Measurements from ENCODE around the gene GJB3.

Gene GJB3

DNA sequence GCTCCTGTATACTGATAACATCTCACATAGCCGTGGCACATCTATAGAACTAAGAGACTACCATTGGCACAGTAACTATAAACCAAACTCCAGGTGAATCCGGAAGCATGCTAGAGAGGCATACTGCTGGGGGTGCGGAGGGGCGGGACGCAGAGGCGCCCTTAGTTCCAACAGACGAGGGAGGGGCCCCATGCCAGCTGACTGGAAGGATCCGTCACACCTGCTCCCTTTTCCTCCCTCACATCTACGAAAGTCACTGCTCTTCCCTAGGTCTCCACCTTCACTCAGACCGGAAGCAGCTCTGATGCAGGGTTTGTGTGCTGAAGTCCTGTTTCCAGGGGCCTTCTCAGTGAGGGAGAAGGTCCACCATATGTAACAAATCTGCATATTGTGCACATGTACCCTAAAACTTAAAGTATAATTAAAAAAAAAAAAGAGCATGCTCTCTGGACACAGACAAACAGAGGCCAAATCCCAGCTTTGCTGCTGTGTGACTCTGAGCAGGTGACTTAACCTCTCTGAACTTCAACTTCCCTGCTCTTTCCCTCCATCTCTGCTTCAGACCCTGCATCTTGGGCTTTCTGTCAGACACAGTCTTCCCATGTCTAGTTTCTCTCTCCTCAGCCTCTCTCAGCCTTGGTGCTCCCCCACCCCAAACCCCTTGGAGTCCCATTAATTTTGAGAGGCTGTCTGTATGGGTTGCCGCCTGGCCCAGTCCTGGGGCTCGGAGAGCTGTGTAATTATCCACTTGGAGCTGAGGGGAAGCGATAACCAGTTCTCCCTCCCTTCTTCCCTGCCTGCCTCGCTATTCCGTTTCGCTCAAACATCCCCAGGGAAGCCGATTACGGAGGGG is 34.0 kb upstream of the GJB3 start:
- no peak overlapping the region for H3K9ac ChIP-seq (ENCODE audit: low read depth, low read length)
- H3K4me1 ChIP-seq (ENCODE audit: insufficient read depth, low read length), result peaks cover 8% of the 10 kb centered on the region
- H3K9me3 ChIP-seq (ENCODE audit: insufficient read depth, low read depth, low read length), result no peaks in the 10 kb centered on the region
- H3K4me3 ChIP-seq (ENCODE audit: low read length), result no peak overlapping the region
- H3K27me3 ChIP-seq (ENCODE audit: insufficient read depth, low read length), result peaks cover 6% of the 10 kb centered on the region
- 85% methylated on average over 13 of the region's 18 CpGs for WGBS
- no peak overlapping the region for H3K27ac ChIP-seq (ENCODE audit: low read depth, low read length)
- H3K36me3 ChIP-seq (ENCODE audit: insufficient read depth, low read length), result no peaks in the 10 kb centered on the region

GRCh38 chr1:34747638-34747941 is 33.4 kb upstream of the GJB3 start:
- Histone ChIP-seq H3K36me3 (ENCODE audit: insufficient read depth, low read length) (no peaks in the 10 kb centered on the region), H3K27ac (ENCODE audit: low read depth, low read length) (no peak overlapping the region), H3K4me1 (ENCODE audit: insufficient read depth, low read length) (peaks cover 8% of the 10 kb centered on the region), H3K9me3 (ENCODE audit: insufficient read depth, low read depth, low read length) (no peaks in the 10 kb centered on the region), H3K9ac (ENCODE audit: low read depth, low read length) (no peak overlapping the region), H3K27me3 (ENCODE audit: insufficient read depth, low read length) (0 out of 2 replicates have a peak, but pooled peaks cover under 1% of the 10 kb centered on the region), H3K4me3 (ENCODE audit: low read length) (no peak overlapping the region)
- 88% methylated on average over 5 of the region's 6 CpGs for WGBS

GRCh38 chr1:34749992-34750391 is 31.0 kb upstream of the GJB3 start:
- Histone ChIP-seq H3K27ac (ENCODE audit: low read depth, low read length) (no peak overlapping the region), H3K27me3 (ENCODE audit: insufficient read depth, low read length) (no peaks in the 10 kb centered on the region), H3K4me1 (ENCODE audit: insufficient read depth, low read length) (peaks cover 8% of the 10 kb centered on the region), H3K36me3 (ENCODE audit: insufficient read depth, low read length) (no peaks in the 10 kb centered on the region), H3K9me3 (ENCODE audit: insufficient read depth, low read depth, low read length) (no peaks in the 10 kb centered on the region), H3K4me3 (ENCODE audit: low read length) (no peak overlapping the region), H3K9ac (ENCODE audit: low read depth, low read length) (no peak overlapping the region)
- WGBS, result 46% methylated on average over 8 of the region's 8 CpGs

- Histone ChIP-seq H3K9ac (ENCODE audit: low read depth, low read length) (no peak overlapping the region), H3K4me3 (ENCODE audit: low read length) (no peak overlapping the region), H3K27me3 (ENCODE audit: insufficient read depth, low read length) (no peaks in the 10 kb centered on the region), H3K36me3 (ENCODE audit: insufficient read depth, low read length) (no peaks in the 10 kb centered on the region), H3K4me1 (ENCODE audit: insufficient read depth, low read length) (peaks cover 8% of the 10 kb centered on the region), H3K9me3 (ENCODE audit: insufficient read depth, low read depth, low read length) (no peaks in the 10 kb centered on the region), H3K27ac (ENCODE audit: low read depth, low read length) (no peak overlapping the region)
- WGBS, result 95% methylated on average over 5 of the region's 5 CpGs
These were observed 30.4 kb upstream of the GJB3 start for GRCh38 chr1:34750610-34751009.

DNA sequence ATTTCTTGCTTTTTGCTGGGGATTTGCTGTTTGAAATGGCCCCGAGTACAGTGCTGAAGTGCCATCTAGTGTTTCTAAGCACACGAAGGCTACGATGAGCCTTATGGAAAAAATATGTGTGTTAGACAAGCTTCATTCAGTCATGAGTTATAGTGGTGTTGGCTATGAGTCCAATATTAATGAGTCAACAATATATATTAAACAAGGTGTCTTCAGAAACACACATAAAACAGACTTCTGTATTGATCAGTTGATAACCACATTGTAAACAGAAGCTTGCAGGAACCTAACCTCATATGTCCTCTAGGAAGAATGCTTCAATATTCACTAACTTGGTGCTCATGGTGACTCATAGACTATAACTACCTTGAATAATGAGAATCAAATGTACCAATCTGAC is 27.9 kb upstream of the GJB3 start:
- H3K27ac ChIP-seq (ENCODE audit: low read depth, low read length), result no peak overlapping the region
- no peak overlapping the region for H3K9ac ChIP-seq (ENCODE audit: low read depth, low read length)
- 90% methylated on average over 3 of the region's 3 CpGs for WGBS
- H3K36me3 ChIP-seq (ENCODE audit: insufficient read depth, low read length), result no peaks in the 10 kb centered on the region
- no peaks in the 10 kb centered on the region for H3K27me3 ChIP-seq (ENCODE audit: insufficient read depth, low read length)
- no peak overlapping the region for H3K4me3 ChIP-seq (ENCODE audit: low read length)
- H3K4me1 ChIP-seq (ENCODE audit: insufficient read depth, low read length), result peaks cover 8% of the 10 kb centered on the region
- no peaks in the 10 kb centered on the region for H3K9me3 ChIP-seq (ENCODE audit: insufficient read depth, low read depth, low read length)

DNA sequence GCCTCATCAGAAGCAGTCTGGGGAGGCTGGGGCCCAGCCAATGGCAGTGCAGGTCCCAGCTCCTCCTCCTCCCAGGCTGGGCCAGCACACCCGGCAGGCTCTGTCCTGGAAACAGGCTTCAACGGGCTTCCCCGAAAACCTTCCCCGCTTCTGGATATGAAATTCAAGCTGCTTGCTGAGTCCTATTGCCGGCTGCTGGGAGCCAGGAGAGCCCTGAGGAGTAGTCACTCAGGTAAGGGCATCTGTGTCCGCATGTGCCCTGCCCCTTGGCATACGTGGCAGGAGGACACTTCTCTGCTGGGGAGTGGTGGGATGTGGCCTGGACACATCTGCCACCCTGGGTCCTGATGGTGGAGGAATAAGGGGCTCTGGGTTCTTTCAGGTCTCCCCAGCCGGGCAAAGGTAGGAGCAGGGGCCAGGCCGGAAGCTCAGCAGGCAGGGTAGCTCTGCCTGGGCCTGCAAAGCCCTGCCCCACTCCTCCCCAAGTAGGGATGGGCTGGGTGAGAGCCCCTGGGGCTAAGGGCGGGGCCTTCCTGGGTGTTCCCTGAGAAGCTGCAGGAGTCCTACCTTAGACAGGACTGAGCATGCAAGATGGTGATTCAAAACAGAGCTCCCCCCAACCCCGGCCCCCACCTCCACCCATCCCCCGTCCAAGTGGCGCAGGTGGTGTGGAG is 25.9 kb upstream of the GJB3 start, which contains the start of gene GJB5:
GJB5 (plus strand) TSS at position 84 of the 674 bp plus-strand sequence. CDS start 2,284 bp downstream, outside the sequence.
- H3K4me1 ChIP-seq (ENCODE audit: insufficient read depth, low read length), result peaks cover under 1% of the 10 kb centered on the region; the same call in 1 of the 2 replicates
- no peaks in the 10 kb centered on the region for H3K36me3 ChIP-seq (ENCODE audit: insufficient read depth, low read length)
- no peak within 1 kb of the TSS for H3K9ac ChIP-seq (ENCODE audit: low read depth, low read length)
- H3K4me3 ChIP-seq (ENCODE audit: low read length), result no peak within 1 kb of the TSS
- H3K27ac ChIP-seq (ENCODE audit: low read depth, low read length), result no peak within 1 kb of the TSS
- WGBS, result 85% methylated on average over 12 of the region's 13 CpGs
- H3K27me3 ChIP-seq (ENCODE audit: insufficient read depth, low read length), result no peaks in the 10 kb centered on the region
- no peaks in the 10 kb centered on the region for H3K9me3 ChIP-seq (ENCODE audit: insufficient read depth, low read depth, low read length)

- H3K9ac ChIP-seq (ENCODE audit: low read depth, low read length), result no peak overlapping the region
These were observed 25.1 kb upstream of the GJB3 start for GRCh38 chr1:34755961-34756360.

GRCh38 chr1:34757386-34757785 is 23.6 kb upstream of the GJB3 start:
- no peak overlapping the region for H3K27ac ChIP-seq (ENCODE audit: low read depth, low read length)
- H3K36me3 ChIP-seq (ENCODE audit: insufficient read depth, low read length), result no peaks in the 10 kb centered on the region
- H3K4me3 ChIP-seq (ENCODE audit: low read length), result no peak overlapping the region

More at GRCh38 chr1:34755961-34756360, 25.1 kb upstream of the GJB3 start:
- H3K36me3 ChIP-seq (ENCODE audit: insufficient read depth, low read length), result no peaks in the 10 kb centered on the region
- H3K4me1 ChIP-seq (ENCODE audit: insufficient read depth, low read length), result no peaks in the 10 kb centered on the region
- H3K4me3 ChIP-seq (ENCODE audit: low read length), result no peak overlapping the region
- H3K27ac ChIP-seq (ENCODE audit: low read depth, low read length), result no peak overlapping the region
- 97% methylated on average over 6 of the region's 6 CpGs for WGBS
- H3K9me3 ChIP-seq (ENCODE audit: insufficient read depth, low read depth, low read length), result no peaks in the 10 kb centered on the region
- H3K27me3 ChIP-seq (ENCODE audit: insufficient read depth, low read length), result no peaks in the 10 kb centered on the region

DNA sequence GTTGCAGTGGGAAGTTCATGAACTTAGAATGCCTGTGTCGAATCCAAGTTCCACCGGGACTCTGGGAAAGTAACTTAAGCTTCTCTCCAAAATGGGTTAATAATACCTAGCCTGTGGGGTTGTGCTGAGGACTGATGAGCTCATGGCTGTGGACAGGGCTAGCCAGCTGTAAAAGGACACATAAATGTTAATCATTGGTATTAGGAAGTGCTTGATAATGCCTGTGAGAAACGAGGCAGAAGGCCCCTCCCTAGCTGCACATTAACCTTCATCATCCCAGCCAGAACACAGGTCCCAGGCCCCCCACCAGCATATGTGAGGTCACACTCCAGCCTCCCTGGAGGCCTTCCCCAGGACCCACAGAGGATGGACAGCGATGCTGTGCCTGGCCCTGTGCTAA is 22.3 kb upstream of the GJB3 start:
- peaks cover 5% of the 10 kb centered on the region for H3K4me1 ChIP-seq (ENCODE audit: insufficient read depth, low read length)
- H3K4me3 ChIP-seq (ENCODE audit: low read length), result no peak overlapping the region
- no peaks in the 10 kb centered on the region for H3K36me3 ChIP-seq (ENCODE audit: insufficient read depth, low read length)
- H3K27ac ChIP-seq (ENCODE audit: low read depth, low read length), result no peak overlapping the region
- H3K9ac ChIP-seq (ENCODE audit: low read depth, low read length), result no peak overlapping the region
- no peaks in the 10 kb centered on the region for H3K27me3 ChIP-seq (ENCODE audit: insufficient read depth, low read length)
- 89% methylated on average over 4 of the region's 4 CpGs for WGBS
- no peaks in the 10 kb centered on the region for H3K9me3 ChIP-seq (ENCODE audit: insufficient read depth, low read depth, low read length)

More at GRCh38 chr1:34757386-34757785, 23.6 kb upstream of the GJB3 start:
- H3K9me3 ChIP-seq (ENCODE audit: insufficient read depth, low read depth, low read length), result no peaks in the 10 kb centered on the region
- no peaks in the 10 kb centered on the region for H3K4me1 ChIP-seq (ENCODE audit: insufficient read depth, low read length)
- no peaks in the 10 kb centered on the region for H3K27me3 ChIP-seq (ENCODE audit: insufficient read depth, low read length)
- H3K9ac ChIP-seq (ENCODE audit: low read depth, low read length), result no peak overlapping the region
- 95% methylated on average over 21 of the region's 21 CpGs for WGBS

DNA sequence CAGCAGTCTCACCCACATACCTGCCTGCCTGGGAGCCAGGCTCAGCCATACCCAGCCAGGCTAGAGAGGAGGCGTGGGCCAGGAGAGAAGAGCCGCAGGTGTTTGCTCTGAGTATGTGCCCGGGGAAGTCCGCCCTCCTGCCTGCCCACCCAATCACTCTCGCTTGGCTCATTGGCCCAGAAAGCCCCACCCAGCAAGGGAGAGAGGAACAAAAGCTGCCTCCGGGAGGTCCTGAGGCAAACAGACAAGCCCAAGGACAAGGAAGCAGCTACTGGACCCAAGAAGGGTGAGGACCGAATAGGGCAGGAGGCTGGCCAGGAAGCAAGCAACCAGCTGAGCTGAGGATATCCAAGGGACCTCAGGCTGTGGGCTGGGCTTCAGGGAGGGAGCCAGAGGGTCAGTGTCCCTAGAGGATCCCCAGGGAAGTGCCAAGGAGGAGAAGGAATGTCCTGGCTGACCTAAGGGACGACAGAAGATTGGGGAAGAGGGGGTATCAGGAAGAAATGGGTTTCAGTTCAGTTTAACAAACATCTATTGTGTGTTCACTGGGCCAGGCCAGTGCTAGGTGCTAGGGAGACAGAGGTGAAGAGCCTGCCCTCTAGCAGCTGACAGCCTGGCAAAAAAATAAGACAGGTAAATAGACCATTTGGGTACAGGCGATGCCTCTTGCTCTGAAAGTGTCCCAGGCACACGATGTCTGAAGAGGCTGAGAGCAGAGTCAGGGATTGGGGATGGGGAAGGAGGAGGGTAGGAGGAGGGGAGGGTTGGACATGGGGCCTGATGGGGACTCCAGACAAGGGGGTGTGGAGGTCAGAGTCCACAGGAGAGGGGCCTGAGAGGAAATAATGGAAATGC is 21.3 kb upstream of the GJB3 start, which contains the start of gene GJB4:
GJB4 (plus strand) TSS at position 238 of the 855 bp plus-strand sequence. CDS start 1,515 bp downstream, outside the sequence.
- H3K36me3 ChIP-seq (ENCODE audit: insufficient read depth, low read length), result no peaks in the 10 kb centered on the region
- no peak within 1 kb of the TSS for H3K4me3 ChIP-seq (ENCODE audit: low read length)
- no peak within 1 kb of the TSS for H3K27ac ChIP-seq (ENCODE audit: low read depth, low read length)
- peaks cover 5% of the 10 kb centered on the region for H3K4me1 ChIP-seq (ENCODE audit: insufficient read depth, low read length)
- 69% methylated on average over 10 of the region's 10 CpGs for WGBS
- H3K9ac ChIP-seq (ENCODE audit: low read depth, low read length), result no peak within 1 kb of the TSS
- H3K9me3 ChIP-seq (ENCODE audit: insufficient read depth, low read depth, low read length), result no peaks in the 10 kb centered on the region
- H3K27me3 ChIP-seq (ENCODE audit: insufficient read depth, low read length), result no peaks in the 10 kb centered on the region

Measured in HUES64 (cell line).